Loucy (cell line): Measurements from ENCODE around the gene BCL7B.
"Not testable (repeated sequence)": the region's sequence is repeated elsewhere in the genome, so short reads cannot be mapped to it uniquely, and the experiment has no call there.

ENCODE experiments used
- H2AFZ ChIP-seq: fragments of 200-600 bp; sonication (generic); 2 replicates; pipeline ENCODE4 v1.6.0; 2016; ENCODE audit warnings: antibody characterized with exemption, mild to moderate bottlenecking, low read length, moderate library complexity
- H3F3A ChIP-seq: fragments of 200-600 bp; 2 replicates; pipeline ENCODE4 v1.6.0; 2016; ENCODE audit warnings: antibody characterized with exemption, low read depth, mild to moderate bottlenecking
- H3K27me3 ChIP-seq: fragments of 200-600 bp; sonication (generic); 2 replicates; pipeline ENCODE4 v1.6.1; 2014; ENCODE audit warnings: low read length, mild to moderate bottlenecking; ENCODE audit not compliant: insufficient read depth, poor library complexity, severe bottlenecking
- H3K36me3 ChIP-seq: fragments of 200-600 bp; sonication (generic); 2 replicates; pipeline ENCODE4 v1.6.1; 2016; ENCODE audit warnings: low read length; ENCODE audit not compliant: insufficient read depth
- H3K4me1 ChIP-seq: fragments of 200-600 bp; sonication (generic); 2 replicates; pipeline ENCODE4 v1.5.1; 2014; ENCODE audit warnings: low read length, mild to moderate bottlenecking; ENCODE audit not compliant: insufficient read depth, poor library complexity, severe bottlenecking
- H3K4me2 ChIP-seq: fragments of 200-600 bp; sonication (generic); 2 replicates; pipeline ENCODE4 v1.6.0; 2014; ENCODE audit warnings: antibody characterized with exemption, low read length, low read depth, mild to moderate bottlenecking; ENCODE audit not compliant: poor library complexity, severe bottlenecking
- H3K4me3 ChIP-seq: fragments of 200-600 bp; sonication (generic); 2 replicates; pipeline ENCODE4 v1.5.1; 2014; ENCODE audit warnings: low read length, mild to moderate bottlenecking, mixed read lengths; ENCODE audit not compliant: poor library complexity, severe bottlenecking
- H3K79me2 ChIP-seq: fragments of 200-600 bp; sonication (generic); 2 replicates; pipeline ENCODE4 v1.6.1; 2014; ENCODE audit warnings: low read length; ENCODE audit not compliant: insufficient read depth
- H3K9ac ChIP-seq: fragments of 200-600 bp; sonication (generic); 2 replicates; pipeline ENCODE4 v1.6.0; 2014; ENCODE audit warnings: mild to moderate bottlenecking, low read depth, low read length, moderate library complexity; ENCODE audit not compliant: poor library complexity, severe bottlenecking
- H3K9me2 ChIP-seq: fragments of 200-600 bp; sonication (generic); replicated peaks from 2 replicates; pipeline ENCODE4 v1.6.1; 2016; ENCODE audit warnings: low read depth, low read length, mixed read lengths
- H3K9me3 ChIP-seq: fragments of 200-600 bp; sonication (generic); 2 replicates; pipeline ENCODE4 v1.6.1; 2014; ENCODE audit warnings: mild to moderate bottlenecking, antibody characterized with exemption, low read length, low read depth; ENCODE audit not compliant: insufficient read depth
- H4K20me1 ChIP-seq: fragments of 200-600 bp; sonication (generic); 2 replicates; pipeline ENCODE4 v1.6.0; 2014; ENCODE audit warnings: antibody characterized with exemption, low read length, mild to moderate bottlenecking; ENCODE audit not compliant: insufficient read depth, poor library complexity, severe bottlenecking
- EZH2phosphoT487 ChIP-seq: fragments of 200-600 bp; IDR thresholded peaks from 2 replicates; pipeline ENCODE4 v1.6.1; 2018; ENCODE audit warnings: antibody characterized with exemption, mild to moderate bottlenecking, moderate library complexity, borderline replicate concordance
- TF ChIP-seq, protein P1 (sequence below): fragments of 200-600 bp; sonication (generic); conservative IDR thresholded peaks from 2 replicates; pipeline ENCODE4 v1.5.1; 2014; ENCODE audit warnings: mild to moderate bottlenecking, antibody characterized with exemption, low read length

Gene BCL7B

DNA sequence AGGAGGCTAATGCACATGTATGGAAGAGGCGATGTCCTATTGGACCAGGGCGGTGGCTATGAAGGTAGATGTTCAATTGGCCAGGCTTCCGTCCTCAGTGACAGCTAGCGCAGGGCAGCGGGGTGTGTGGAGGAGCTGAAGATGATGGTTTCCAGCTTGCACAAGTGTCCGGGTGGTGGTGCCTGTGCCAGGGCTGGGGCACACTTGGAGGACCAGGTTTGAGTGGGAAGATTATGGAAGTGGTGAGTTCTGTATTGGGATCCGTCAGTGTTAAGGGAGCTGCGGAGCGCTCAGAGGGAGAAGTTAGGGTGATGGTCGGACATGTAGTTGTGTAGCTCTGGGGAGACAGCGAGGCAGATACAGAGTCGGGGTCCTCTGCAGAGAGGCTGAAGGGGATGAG is 29.4 kb upstream of the BCL7B start:
- Histone ChIP-seq H3K4me3 (no peak overlapping the region), H3K4me1 (no peaks in the 10 kb centered on the region), H3K27me3 (no peaks in the 10 kb centered on the region), H2AFZ (no peak overlapping the region), H3F3A (no peaks in the 10 kb centered on the region), H3K79me2 (no peaks in the 10 kb centered on the region), H3K36me3 (no peaks in the 10 kb centered on the region), H3K4me2 (no peak overlapping the region), H3K9me3 (no peaks in the 10 kb centered on the region), H4K20me1 (no peaks in the 10 kb centered on the region), H3K9me2 (no peaks in the 10 kb centered on the region), H3K9ac (no peak overlapping the region)
- TF ChIP-seq, protein P1, sequence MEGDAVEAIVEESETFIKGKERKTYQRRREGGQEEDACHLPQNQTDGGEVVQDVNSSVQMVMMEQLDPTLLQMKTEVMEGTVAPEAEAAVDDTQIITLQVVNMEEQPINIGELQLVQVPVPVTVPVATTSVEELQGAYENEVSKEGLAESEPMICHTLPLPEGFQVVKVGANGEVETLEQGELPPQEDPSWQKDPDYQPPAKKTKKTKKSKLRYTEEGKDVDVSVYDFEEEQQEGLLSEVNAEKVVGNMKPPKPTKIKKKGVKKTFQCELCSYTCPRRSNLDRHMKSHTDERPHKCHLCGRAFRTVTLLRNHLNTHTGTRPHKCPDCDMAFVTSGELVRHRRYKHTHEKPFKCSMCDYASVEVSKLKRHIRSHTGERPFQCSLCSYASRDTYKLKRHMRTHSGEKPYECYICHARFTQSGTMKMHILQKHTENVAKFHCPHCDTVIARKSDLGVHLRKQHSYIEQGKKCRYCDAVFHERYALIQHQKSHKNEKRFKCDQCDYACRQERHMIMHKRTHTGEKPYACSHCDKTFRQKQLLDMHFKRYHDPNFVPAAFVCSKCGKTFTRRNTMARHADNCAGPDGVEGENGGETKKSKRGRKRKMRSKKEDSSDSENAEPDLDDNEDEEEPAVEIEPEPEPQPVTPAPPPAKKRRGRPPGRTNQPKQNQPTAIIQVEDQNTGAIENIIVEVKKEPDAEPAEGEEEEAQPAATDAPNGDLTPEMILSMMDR: no peak
- no peak for TF ChIP-seq EZH2phosphoT487

DNA sequence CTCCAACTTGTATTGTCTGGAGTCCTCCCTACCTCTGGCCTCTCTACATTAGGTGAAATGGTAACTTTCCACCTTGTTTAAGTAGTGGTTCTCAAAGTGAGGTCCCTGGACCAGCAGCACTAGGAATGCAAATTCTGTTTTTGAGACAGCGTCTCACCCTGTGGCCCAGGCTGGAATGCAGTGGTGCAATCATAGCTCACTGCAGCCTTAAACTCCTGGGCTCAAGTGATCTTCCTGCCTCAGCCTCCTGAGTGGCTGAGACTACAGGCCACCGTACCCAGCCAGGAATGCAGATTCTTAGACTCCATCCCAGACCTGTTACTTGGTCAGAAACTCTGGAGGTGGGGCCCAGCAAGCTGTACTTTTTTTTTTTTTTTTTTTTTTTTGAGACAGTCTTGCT is 27.7 kb upstream of the BCL7B start:
- Histone ChIP-seq H3K79me2 (no peaks in the 10 kb centered on the region), H3K4me3 (no peak overlapping the region), H3K27me3 (no peaks in the 10 kb centered on the region), H3K9me2 (no peaks in the 10 kb centered on the region), H4K20me1 (no peaks in the 10 kb centered on the region), H3F3A (no peaks in the 10 kb centered on the region), H3K9ac (no peak overlapping the region), H3K36me3 (no peaks in the 10 kb centered on the region), H3K9me3 (no peaks in the 10 kb centered on the region), H3K4me2 (no peak overlapping the region), H3K4me1 (no peaks in the 10 kb centered on the region), H2AFZ (no peak overlapping the region)
- TF ChIP-seq, protein P1: no peak
- TF ChIP-seq EZH2phosphoT487: no peak

DNA sequence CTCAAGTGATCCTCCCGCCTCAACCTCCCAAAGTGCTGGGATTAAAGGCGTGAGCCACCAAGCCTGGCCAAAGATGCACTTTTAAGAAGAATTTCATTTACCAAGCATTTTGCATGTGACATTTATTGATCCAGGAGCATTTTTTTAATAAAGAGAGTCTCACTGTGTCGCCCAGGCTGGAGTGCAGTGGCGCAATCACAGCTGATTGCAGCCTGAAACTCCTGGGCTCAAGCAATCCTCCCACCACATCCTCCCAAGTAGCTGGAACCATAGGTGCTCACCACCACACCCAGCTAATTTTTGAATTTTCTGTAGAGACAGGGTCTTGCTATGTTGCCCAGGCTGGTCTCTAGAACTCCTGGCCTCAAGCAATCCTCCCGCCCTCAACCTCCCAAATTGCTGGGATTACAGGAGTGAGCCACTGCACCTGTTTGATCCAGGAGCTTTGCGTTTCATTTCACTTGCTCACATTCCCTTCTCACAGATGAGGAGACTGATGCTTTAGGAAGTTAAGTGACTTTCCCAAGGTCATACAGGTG is 25.2 kb upstream of the BCL7B start:
- no peaks in the 10 kb centered on the region for H3K9me2 ChIP-seq
- TF ChIP-seq, protein P1: no peak
- TF ChIP-seq EZH2phosphoT487: no peak
- no peaks in the 10 kb centered on the region for H3K36me3 ChIP-seq
- H3K4me1 ChIP-seq: peaks cover 4% of the 10 kb centered on the region
- H3K9ac ChIP-seq: no peak overlapping the region
- H3K4me2 ChIP-seq: no peak overlapping the region
- no peak overlapping the region for H2AFZ ChIP-seq
- no peaks in the 10 kb centered on the region for H3K9me3 ChIP-seq
- no peaks in the 10 kb centered on the region for H3K27me3 ChIP-seq
- H4K20me1 ChIP-seq: peaks cover 4% of the 10 kb centered on the region
- peaks cover 6% of the 10 kb centered on the region for H3K79me2 ChIP-seq
- no peaks in the 10 kb centered on the region for H3F3A ChIP-seq
- no peak overlapping the region for H3K4me3 ChIP-seq

DNA sequence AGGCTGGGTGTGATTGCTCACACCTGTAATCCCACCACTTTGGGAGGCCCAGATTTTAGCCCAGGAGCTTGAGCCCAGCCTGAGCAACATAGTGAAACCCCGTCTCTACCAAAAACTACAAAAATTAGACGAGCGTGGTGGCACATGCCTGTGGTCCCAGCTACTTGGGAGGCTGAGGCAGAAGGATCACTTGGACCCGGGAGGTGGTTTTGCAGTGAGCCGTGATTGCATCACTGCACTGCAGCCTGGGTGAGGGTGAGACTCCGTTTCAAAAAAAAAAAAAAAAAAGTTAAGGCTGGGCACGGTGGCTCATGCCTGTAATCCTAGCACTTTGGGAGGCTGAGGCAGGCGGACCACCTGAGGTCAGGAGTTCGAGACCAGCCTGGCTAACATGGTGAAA is 23.5 kb upstream of the BCL7B start:
- not testable (repeated sequence) for H3K4me3 ChIP-seq, H3K36me3 ChIP-seq, H3K4me2 ChIP-seq, H3K27me3 ChIP-seq, H3K9me3 ChIP-seq, H3K9me2 ChIP-seq, H2AFZ ChIP-seq, H3F3A ChIP-seq, H3K9ac ChIP-seq
- H3K79me2 ChIP-seq: peaks cover 23% of the 10 kb centered on the region
- H4K20me1 ChIP-seq: peaks cover 15% of the 10 kb centered on the region
- peaks cover 17% of the 10 kb centered on the region for H3K4me1 ChIP-seq
